HG03060 (cell line): ENCODE data around the gene GATA5.

Experiments
- ATAC-seq: cut with Tn5 transposase; IDR thresholded peaks from one replicate; pipeline ENCODE4 v1.9.1; 2021; ENCODE audit warnings: low read depth, moderate number of reproducible peaks; ENCODE audit not compliant: unreplicated experiment

GATA5 gene

GRCh38 chr20:62421716-62421990 is 54.1 kb downstream of the GATA5 start:
- no peak for ATAC-seq

- ATAC-seq, result no peak
These were observed 54.7 kb downstream of the GATA5 start for GRCh38 chr20:62420846-62421715.

GRCh38 chr20:62419759-62420158 is 56.0 kb downstream of the GATA5 start:
- no peak for ATAC-seq

GRCh38 chr20:62418709-62419487 is 56.9 kb downstream of the GATA5 start:
- ATAC-seq, result no peak

- ATAC-seq, result no peak
These were observed 57.6 kb downstream of the GATA5 start for GRCh38 chr20:62417981-62418708.

GRCh38 chr20:62416651-62417637 is 58.9 kb downstream of the GATA5 start:
- ATAC-seq, result no peak

- no peak for ATAC-seq
These were observed 60.3 kb downstream of the GATA5 start for GRCh38 chr20:62415354-62416111.

- ATAC-seq, result no peak
These were observed 61.8 kb downstream of the GATA5 start for GRCh38 chr20:62413896-62414481.
